ENCODE data around the gene CCNK. TPM values are rescaled to one million over a fixed set of nuclear protein-coding genes. Genes with fewer than 3 reads are reported as not detected.

CCNK gene
- polyA plus RNA-seq, 1 donor = 29.1 TPM

DNA sequence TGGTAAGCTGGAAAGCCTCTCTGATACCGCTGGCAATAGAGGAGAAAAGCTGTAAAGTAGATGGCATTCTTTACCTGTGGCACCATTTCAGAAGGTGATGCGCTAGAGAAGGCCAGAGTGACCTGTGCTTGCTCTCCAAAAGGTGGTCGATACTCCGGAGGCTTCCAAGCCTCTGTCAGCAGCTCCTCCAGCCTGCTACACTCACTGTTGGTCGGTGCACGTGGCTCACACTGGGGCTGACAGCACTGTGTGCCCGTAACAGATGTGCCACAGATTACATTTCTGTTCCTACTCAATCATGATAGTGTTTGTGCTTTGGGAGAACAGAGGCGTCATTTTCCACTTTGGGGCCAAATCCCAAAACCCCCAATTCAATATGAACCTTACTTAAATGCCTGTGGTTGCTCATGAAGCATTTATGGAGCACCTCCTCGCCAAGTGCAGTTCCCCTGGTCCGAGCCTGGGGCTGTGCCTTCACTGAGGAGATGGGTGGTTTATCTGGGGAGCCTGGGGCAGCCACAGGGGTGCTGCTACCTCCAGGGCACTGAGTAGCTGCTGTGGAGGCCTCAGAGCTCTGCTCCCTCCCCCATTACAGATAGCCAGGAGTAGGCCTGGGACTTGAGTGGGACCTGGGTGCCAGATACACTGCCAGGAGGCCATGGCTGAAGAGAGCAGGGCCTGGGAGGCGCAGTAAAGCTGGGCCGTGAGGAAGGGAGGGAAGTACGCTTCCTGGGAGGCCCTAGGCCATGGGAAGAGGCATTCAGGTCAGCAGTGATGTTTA, 26.8 kb downstream of the CCNK start:
- no peak for DNase-seq (ENCODE audit: low read depth)

- no peak for DNase-seq (ENCODE audit: low read depth)
These were observed 27.9 kb downstream of the CCNK start for GRCh38 chr14:99508896-99509629.

- no peak for DNase-seq (ENCODE audit: low read depth)
These were observed 28.8 kb downstream of the CCNK start for GRCh38 chr14:99509871-99510555.

- DNase-seq (ENCODE audit: low read depth) = no peak
These were observed 29.4 kb downstream of the CCNK start for GRCh38 chr14:99510556-99511139.

DNA sequence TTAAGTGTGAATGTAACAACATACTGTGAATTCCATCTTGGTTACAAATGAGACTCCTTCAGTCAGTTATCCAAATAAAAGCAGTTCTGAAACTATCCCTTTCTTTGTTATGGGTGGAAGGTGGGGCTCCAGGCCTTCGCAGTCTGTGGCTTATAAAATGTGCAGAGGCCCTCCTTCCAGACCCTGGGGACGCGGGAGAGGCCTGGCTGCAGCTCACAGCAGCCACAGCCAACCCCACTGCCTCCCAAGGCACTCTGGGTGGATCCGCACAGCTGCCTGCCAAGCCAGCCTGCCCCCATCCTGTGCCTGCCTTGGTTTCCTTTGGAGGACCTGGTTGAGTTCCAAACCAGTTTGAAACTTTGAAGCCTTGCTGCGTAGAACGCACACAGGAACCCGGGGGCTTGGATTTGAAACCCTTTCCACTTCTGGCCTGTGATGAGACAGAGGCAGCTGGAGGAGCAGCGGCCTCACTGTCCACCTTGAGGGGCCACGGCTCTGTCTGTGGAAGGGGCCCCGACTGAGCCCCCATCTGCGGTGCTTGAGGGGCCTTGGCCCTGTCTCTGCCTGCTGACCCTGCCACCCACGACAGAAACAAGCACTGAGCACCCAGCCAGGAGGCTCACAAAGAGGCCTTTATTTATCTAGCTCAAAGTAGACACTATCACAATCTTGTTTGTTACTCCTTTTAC, 30.4 kb downstream of the CCNK start:
- no peak for DNase-seq (ENCODE audit: low read depth)

- DNase-seq (ENCODE audit: low read depth) = no peak
These were observed 30.9 kb downstream of the CCNK start for GRCh38 chr14:99512110-99512449.

GRCh38 chr14:99512571-99513182, 31.5 kb downstream of the CCNK start:
- DNase-seq (ENCODE audit: low read depth) = no peak

DNA sequence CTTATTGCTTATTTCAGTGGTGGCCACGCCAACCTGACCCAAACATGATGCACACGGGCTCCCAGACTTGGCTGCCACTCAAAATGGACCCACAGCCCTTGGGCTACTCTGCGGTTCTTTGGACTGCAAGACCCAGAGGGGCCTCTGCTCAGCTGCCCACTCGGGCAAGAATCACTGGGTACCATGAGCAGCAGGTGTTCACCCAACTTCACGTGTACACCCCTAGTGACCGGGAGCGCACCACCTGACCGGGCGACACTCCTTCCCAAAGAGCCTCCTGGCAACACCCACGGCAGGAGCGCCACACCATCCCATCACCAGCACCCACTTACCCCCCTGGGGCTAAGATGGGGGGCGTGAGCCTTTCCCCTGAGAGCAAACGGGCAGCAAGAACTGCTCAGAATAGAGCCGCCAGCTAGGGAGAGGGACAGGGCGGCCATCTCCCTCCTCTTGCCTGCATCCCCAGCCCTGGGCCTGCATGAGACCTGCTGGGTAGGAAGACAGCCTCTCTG, 32.0 kb downstream of the CCNK start:
- DNase-seq (ENCODE audit: low read depth) = no peak

- no peak for DNase-seq (ENCODE audit: low read depth)
These were observed 32.8 kb downstream of the CCNK start for GRCh38 chr14:99513946-99514551.

GRCh38 chr14:99514552-99515300, 33.5 kb downstream of the CCNK start:
- no peak for DNase-seq (ENCODE audit: low read depth)

- no peak for DNase-seq (ENCODE audit: low read depth)
These were observed 34.3 kb downstream of the CCNK start for GRCh38 chr14:99515301-99516155.

- no peak for DNase-seq (ENCODE audit: low read depth)
These were observed 35.1 kb downstream of the CCNK start for GRCh38 chr14:99516156-99516870.

- DNase-seq (ENCODE audit: low read depth) = no peak
These were observed 35.8 kb downstream of the CCNK start for GRCh38 chr14:99516871-99517642.

GRCh38 chr14:99517643-99518381, 36.6 kb downstream of the CCNK start:
- DNase-seq (ENCODE audit: low read depth) = no peak

- no peak for DNase-seq (ENCODE audit: low read depth)
These were observed 37.5 kb downstream of the CCNK start for GRCh38 chr14:99518441-99519346.
